Gastroesophageal sphincter (tissue), 3 donors: Measurements from ENCODE around the gene CPEB2.
"Not testable (repeated sequence)": the region's sequence is repeated elsewhere in the genome, so short reads cannot be mapped to it uniquely, and the experiment has no call there.

Experiments
- CTCF ChIP-seq, 4 experiments: fragments of 200-600 bp in 2 of 4; fragments of 450-650 bp in 2 of 4; sonication (generic) in 1 of 4; IDR thresholded peaks; one replicate each; pipeline ENCODE4 v1.5.1; 2017 to 2019; ENCODE audit warnings: antibody characterized with exemption in 4 of 4, mild to moderate bottlenecking in 2 of 4, moderate library complexity in 2 of 4
- POLR2A ChIP-seq, 2 donors: fragments of 450-650 bp; IDR thresholded peaks; one replicate each; pipeline ENCODE4 v1.6.1; 2017; ENCODE audit warnings: antibody characterized with exemption in 2 of 2, mild to moderate bottlenecking in 2 of 2, moderate library complexity in 1 of 2

- TF ChIP-seq POLR2A, CTCF (IDR thresholded peaks at IDR 0.05): not testable (repeated sequence)
These were observed 84.0 kb downstream of the CPEB2 start for GRCh38 chr4:15086259-15086658.
